ENCODE measurements around the gene WDR90. TPM values are rescaled to one million over a fixed set of nuclear protein-coding genes. Genes with fewer than 3 reads are reported as not detected.

WDR90 gene
- total and polyA plus RNA-seq, 3 experiments from 2014 or later: 1.4 to 78.4 (median 69.6) TPM

- Mint-ChIP-seq H3K36me3 (peaks cover 0 to 30% (median 0%) of the 10 kb centered on the region in 3 donors), H3K27ac (no peak within 1 kb of the TSS), H3K27me3 (peaks cover 0 to 6% of the 10 kb centered on the region in 2 donors), H3K4me1 (peaks cover 5 to 20% (median 6%) of the 10 kb centered on the region in 3 donors), H3K9me3 (no peaks in the 10 kb centered on the region), H3K4me3 (peak within 1 kb of the TSS in 5 of 7 donors; percentile 15 to 40 (median 27))
- peaks cover 10% of the 10 kb centered on the region for H3K4me1 ChIP-seq (ENCODE audit: insufficient read depth, low read length)
- POLR2A ChIA-PET: interaction anchor here (1.2 kb wide), 1 partner anchor 29 kb away, joined by 3 read pairs; no protein-coding TSS in a partner anchor
- H3K4me3 ChIP-seq (ENCODE audit: low read length): no peak within 1 kb of the TSS
- H3K36me3 ChIP-seq (ENCODE audit: insufficient read depth, low read length): peaks cover 4% of the 10 kb centered on the region
- H3K27ac ChIP-seq (ENCODE audit: low read depth, low read length): no peak within 1 kb of the TSS
- CTCF ChIA-PET: interaction anchor here (1.2 to 1.3 kb wide), 2 partner anchors 13 to 66 kb away, joined by 3 read pairs; partner anchors contain the start of gene CIAO3
- DNase-seq: no peak
- no peaks in the 10 kb centered on the region for H3K9me3 ChIP-seq (ENCODE audit: low read length)
- H3K27me3 ChIP-seq (ENCODE audit: insufficient read depth, low read length, poor library complexity, severe bottlenecking): no peaks in the 10 kb centered on the region
Observed at GRCh38 chr16:674968-675883, 26.1 kb downstream of the WDR90 start, which contains the start of gene RHBDL1. RHBDL1 (plus strand) TSS chr16:675671; CDS start chr16:675791, 120 bp downstream.

- H3K36me3 ChIP-seq (ENCODE audit: insufficient read depth, low read length): peaks cover 4% of the 10 kb centered on the region
- no peaks in the 10 kb centered on the region for H3K9me3 ChIP-seq (ENCODE audit: low read length)
- CTCF ChIA-PET: interaction anchor here (1.2 to 1.3 kb wide), 2 partner anchors 14 to 65 kb away, joined by 3 read pairs; partner anchors contain the start of gene CIAO3
- no peak overlapping the region for H3K27ac Mint-ChIP-seq
- DNase-seq: no peak
- H3K9me3 Mint-ChIP-seq: no peaks in the 10 kb centered on the region
- POLR2A ChIA-PET: interaction anchor here (1.1 to 1.2 kb wide), 2 partner anchors 28 to 32 kb away, joined by 3 read pairs; no protein-coding TSS in a partner anchor
- peaks cover 0 to 6% of the 10 kb centered on the region in 2 donors for H3K27me3 Mint-ChIP-seq
- no peaks in the 10 kb centered on the region for H3K27me3 ChIP-seq (ENCODE audit: insufficient read depth, low read length, poor library complexity, severe bottlenecking)
- peaks cover 0 to 25% (median 0%) of the 10 kb centered on the region in 3 donors for H3K36me3 Mint-ChIP-seq
- H3K27ac ChIP-seq (ENCODE audit: low read depth, low read length): no peak overlapping the region
- H3K4me3 Mint-ChIP-seq: no peak overlapping the region
- H3K4me1 Mint-ChIP-seq: peaks cover 5 to 22% (median 8%) of the 10 kb centered on the region in 3 donors
- H3K4me3 ChIP-seq (ENCODE audit: low read length): no peak overlapping the region
- H3K4me1 ChIP-seq (ENCODE audit: insufficient read depth, low read length): peaks cover 13% of the 10 kb centered on the region
Observed at GRCh38 chr16:675884-676564, 26.9 kb downstream of the WDR90 start.

GRCh38 chr16:676565-676902 is 27.4 kb downstream of the WDR90 start:
- Mint-ChIP-seq H3K27ac (no peak overlapping the region), H3K4me3 (peak overlapping the region in 1 of 7 donors; percentile 76), H3K27me3 (peaks cover 0 to 6% of the 10 kb centered on the region in 2 donors), H3K36me3 (peaks cover 0 to 28% (median 0%) of the 10 kb centered on the region in 3 donors), H3K4me1 (peaks cover 8 to 27% (median 11%) of the 10 kb centered on the region in 3 donors), H3K9me3 (no peaks in the 10 kb centered on the region)
- Histone ChIP-seq H3K4me1 (ENCODE audit: insufficient read depth, low read length) (peaks cover 18% of the 10 kb centered on the region), H3K27me3 (ENCODE audit: insufficient read depth, low read length, poor library complexity, severe bottlenecking) (no peaks in the 10 kb centered on the region), H3K27ac (ENCODE audit: low read depth, low read length) (no peak overlapping the region), H3K4me3 (ENCODE audit: low read length) (no peak overlapping the region), H3K36me3 (ENCODE audit: insufficient read depth, low read length) (peaks cover 5% of the 10 kb centered on the region), H3K9me3 (ENCODE audit: low read length) (no peaks in the 10 kb centered on the region)
- ChIA-PET POLR2A (interaction anchor here (1.1 kb wide), 1 partner anchor 33 kb away, joined by 3 read pairs; no protein-coding TSS in a partner anchor), CTCF (interaction anchor here (1.2 to 1.3 kb wide), 2 partner anchors 15 to 64 kb away, joined by 3 read pairs; partner anchors contain the start of gene CIAO3)
- DNase-seq: no peak

GRCh38 chr16:676913-677312 is 27.7 kb downstream of the WDR90 start:
- Mint-ChIP-seq H3K4me3 (peak overlapping the region in 3 of 7 donors; percentile 8 to 76 (median 39)), H3K4me1 (peaks cover 12 to 31% (median 15%) of the 10 kb centered on the region in 3 donors), H3K9me3 (no peaks in the 10 kb centered on the region), H3K27ac (no peak overlapping the region), H3K27me3 (peaks cover 0 to 6% of the 10 kb centered on the region in 2 donors), H3K36me3 (peaks cover 0 to 29% (median 0%) of the 10 kb centered on the region in 3 donors)
- no peak overlapping the region for H3K4me3 ChIP-seq (ENCODE audit: low read length)
- ChIA-PET CTCF (interaction anchor here (1.3 kb wide), 1 partner anchor 15 kb away, joined by 3 read pairs; no protein-coding TSS in a partner anchor), POLR2A (interaction anchor here (1.1 kb wide), 1 partner anchor 33 kb away, joined by 3 read pairs; no protein-coding TSS in a partner anchor)
- peaks cover 9% of the 10 kb centered on the region for H3K36me3 ChIP-seq (ENCODE audit: insufficient read depth, low read length)
- no peak overlapping the region for H3K27ac ChIP-seq (ENCODE audit: low read depth, low read length)
- H3K9me3 ChIP-seq (ENCODE audit: low read length): no peaks in the 10 kb centered on the region
- DNase-seq: peak in 2 of 5 donors; percentile 38 to 70
- peaks cover 22% of the 10 kb centered on the region for H3K4me1 ChIP-seq (ENCODE audit: insufficient read depth, low read length)
- H3K27me3 ChIP-seq (ENCODE audit: insufficient read depth, low read length, poor library complexity, severe bottlenecking): no peaks in the 10 kb centered on the region

- peaks cover 13 to 37% (median 17%) of the 10 kb centered on the region in 3 donors for H3K4me1 Mint-ChIP-seq
- H3K36me3 ChIP-seq (ENCODE audit: insufficient read depth, low read length): peaks cover 8% of the 10 kb centered on the region
- ChIA-PET CTCF (no interaction called here), POLR2A (interaction anchor here (1.2 kb wide), 1 partner anchor 9 kb away, joined by 4 read pairs; no protein-coding TSS in a partner anchor)
- H3K4me3 Mint-ChIP-seq: no peak overlapping the region
- no peaks in the 10 kb centered on the region for H3K9me3 ChIP-seq (ENCODE audit: low read length)
- peaks cover 0 to 6% of the 10 kb centered on the region in 2 donors for H3K27me3 Mint-ChIP-seq
- no peak overlapping the region for H3K27ac Mint-ChIP-seq
- H3K27me3 ChIP-seq (ENCODE audit: insufficient read depth, low read length, poor library complexity, severe bottlenecking): no peaks in the 10 kb centered on the region
- H3K27ac ChIP-seq (ENCODE audit: low read depth, low read length): no peak overlapping the region
- peaks cover 0 to 31% (median 2%) of the 10 kb centered on the region in 3 donors for H3K36me3 Mint-ChIP-seq
- DNase-seq: no peak
- no peak overlapping the region for H3K4me3 ChIP-seq (ENCODE audit: low read length)
- H3K4me1 ChIP-seq (ENCODE audit: insufficient read depth, low read length): peaks cover 24% of the 10 kb centered on the region
- no peaks in the 10 kb centered on the region for H3K9me3 Mint-ChIP-seq
Observed at GRCh38 chr16:677316-678190, 28.4 kb downstream of the WDR90 start.

GRCh38 chr16:678209-678857 is 29.2 kb downstream of the WDR90 start:
- CTCF ChIA-PET: interaction anchor here (1.3 kb wide), 1 partner anchor 11 kb away, joined by 7 read pairs; the partner anchor contains the start of gene RHOT2
- Histone ChIP-seq H3K36me3 (ENCODE audit: insufficient read depth, low read length) (peaks cover 8% of the 10 kb centered on the region), H3K4me1 (ENCODE audit: insufficient read depth, low read length) (peaks cover 28% of the 10 kb centered on the region), H3K4me3 (ENCODE audit: low read length) (no peak overlapping the region), H3K27ac (ENCODE audit: low read depth, low read length) (no peak overlapping the region), H3K9me3 (ENCODE audit: low read length) (no peaks in the 10 kb centered on the region), H3K27me3 (ENCODE audit: insufficient read depth, low read length, poor library complexity, severe bottlenecking) (no peaks in the 10 kb centered on the region)
- H3K4me3 Mint-ChIP-seq: peak overlapping the region in 2 of 7 donors; percentile 35 to 92
- POLR2A ChIA-PET: interaction anchor here (1.1 to 1.2 kb wide), 2 partner anchors 9 to 17 kb away, joined by 4 to 5 read pairs; no protein-coding TSS in a partner anchor
- DNase-seq: no peak
- H3K27me3 Mint-ChIP-seq: peaks cover 0 to 6% of the 10 kb centered on the region in 2 donors
- H3K36me3 Mint-ChIP-seq: peaks cover 0 to 28% (median 3%) of the 10 kb centered on the region in 3 donors
- no peaks in the 10 kb centered on the region for H3K9me3 Mint-ChIP-seq
- peak overlapping the region in 1 of 8 donors; percentile 79 for H3K27ac Mint-ChIP-seq
- peaks cover 13 to 45% (median 20%) of the 10 kb centered on the region in 3 donors for H3K4me1 Mint-ChIP-seq
